H1 (cell line): ENCODE results near the gene FGD4. TPM values are rescaled to one million over a fixed set of nuclear protein-coding genes. Genes with fewer than 3 reads are reported as not detected.
A peak's percentile ranks its signal among the peaks of the same experiment; 100 is the strongest.

Experiments
- CTCF ChIA-PET: fragments of 300-600 bp; sonication (Branson Sonifier 250); formaldehyde crosslinking; loops from one replicate; lab custom pipeline; 2021; ENCODE audit not compliant: partially characterized antibody; lab: Charles Lee
- POLR2A ChIA-PET: fragments of 300-600 bp; sonication (Branson Sonifier 250); formaldehyde crosslinking; loops from one replicate; lab custom pipeline; 2021; ENCODE audit warnings: inconsistent platforms; ENCODE audit not compliant: partially characterized antibody; lab: Charles Lee
- DNase-seq, 2 experiments: peaks; one replicate each; pipeline versions ENCODE4 v3.0.0 to v3.0.0-alpha.2; 2010 to 2022; ENCODE audit warnings: low spot score in 2 of 2, low read depth in 1 of 2, mixed read lengths in 1 of 2
- FAIRE-seq: peaks from 2 replicates; lab custom pipeline; 2011; peaks lifted over from hg19 to GRCh38; lab: Jason Lieb, UNC
- H2AFZ ChIP-seq: 2 replicates; pipeline ENCODE4 v1.8.1; 2012; ENCODE audit warnings: low read length, inconsistent platforms
- H2AK5ac ChIP-seq: 2 replicates; pipeline ENCODE4 v1.6.1; 2013; ENCODE audit warnings: low read depth, low read length
- H2BK120ac ChIP-seq: replicated peaks from 2 replicates; pipeline ENCODE3; 2013; ENCODE audit warnings: low read depth, low read length, inconsistent platforms
- H2BK12ac ChIP-seq: 2 replicates; pipeline ENCODE4 v1.6.1; 2013; ENCODE audit warnings: low read depth, low read length
- H2BK15ac ChIP-seq: 2 replicates; pipeline ENCODE4 v1.6.1; 2013; ENCODE audit warnings: low read length
- H2BK20ac ChIP-seq: 2 replicates; pipeline ENCODE4 v1.6.1; 2013; ENCODE audit warnings: low read length
- H2BK5ac ChIP-seq: 2 replicates; pipeline ENCODE4 v1.6.1; 2013; ENCODE audit warnings: low read depth, low read length
- H3K14ac ChIP-seq: 2 replicates; pipeline ENCODE4 v1.6.1; 2013; ENCODE audit warnings: inconsistent platforms; ENCODE audit not compliant: insufficient read length
- H3K18ac ChIP-seq: 2 replicates; pipeline ENCODE4 v1.6.1; 2013; ENCODE audit warnings: low read length; ENCODE audit errors: extremely low read depth
- H3K23ac ChIP-seq: 2 replicates; pipeline ENCODE4 v1.6.1; 2013; ENCODE audit warnings: inconsistent platforms; ENCODE audit not compliant: insufficient read length
- H3K23me2 ChIP-seq: 2 replicates; pipeline ENCODE4 v1.6.1; 2013; ENCODE audit warnings: low read depth, low read length
- H3K27ac ChIP-seq: 2 replicates; pipeline ENCODE4 v1.6.1; 2011; ENCODE audit warnings: low read depth, low read length, inconsistent platforms
- H3K27me3 ChIP-seq, 4 experiments: replicated peaks in 1 of 4; 1 replicate in 1 of 4; 2 replicates in 3 of 4; pipeline versions ENCODE4 v1.6.1 to v1.8.1; 2011 to 2013; ENCODE audit warnings: low read length in 3 of 4, mild to moderate bottlenecking in 3 of 4, inconsistent platforms in 2 of 4, mixed read lengths in 2 of 4, moderate library complexity in 1 of 4; ENCODE audit not compliant: control insufficient read depth in 3 of 4, insufficient read depth in 3 of 4; ENCODE audit errors: extremely low read depth in 1 of 4
- H3K36me3 ChIP-seq, 4 experiments: 2 replicates each; pipeline versions ENCODE4 v1.6.1 to v1.8.1; 2011 to 2013; ENCODE audit warnings: mild to moderate bottlenecking in 4 of 4, low read length in 3 of 4, moderate library complexity in 2 of 4, control low read depth in 1 of 4, inconsistent platforms in 1 of 4; ENCODE audit not compliant: insufficient read depth in 4 of 4, control insufficient read depth in 2 of 4
- H3K4ac ChIP-seq: replicated peaks from 2 replicates; pipeline ENCODE3; 2013; ENCODE audit warnings: low read length, low read depth, mixed read lengths, inconsistent platforms; ENCODE audit not compliant: insufficient read length
- H3K4me1 ChIP-seq, 4 experiments: replicated peaks in 1 of 4; 1 replicate in 1 of 4; 2 replicates in 3 of 4; pipeline versions ENCODE4 v1.6.1 to v1.8.1; 2011 to 2013; ENCODE audit warnings: low read length in 3 of 4, inconsistent platforms in 2 of 4, mixed read lengths in 1 of 4; ENCODE audit not compliant: insufficient read depth in 4 of 4, control insufficient read depth in 3 of 4
- H3K4me2 ChIP-seq, 2 experiments: 2 replicates each; pipeline versions ENCODE4 v1.6.1 to v1.8.1; 2011 to 2013; ENCODE audit warnings: low read depth in 2 of 2, low read length in 2 of 2, control low read depth in 1 of 2, inconsistent platforms in 1 of 2, mild to moderate bottlenecking in 1 of 2; ENCODE audit not compliant: insufficient read depth in 1 of 2
- H3K4me3 ChIP-seq, 4 experiments: fragments of 200-600, 300-600 bp in 1 of 4; sonication (generic), shearing (Covaris generic), sonication (Bioruptor Twin) in 1 of 4; 2 replicates each; pipeline versions ENCODE4 v1.5.1 to v1.8.1; 2011 to 2016; ENCODE audit warnings: low read length in 4 of 4, low read depth in 3 of 4, control low read depth in 2 of 4, inconsistent platforms in 2 of 4, mild to moderate bottlenecking in 2 of 4, mixed read lengths in 1 of 4, moderate library complexity in 1 of 4; ENCODE audit not compliant: insufficient read depth in 2 of 4; ENCODE audit errors: extremely low read depth in 1 of 4
- H3K56ac ChIP-seq: replicated peaks from 2 replicates; pipeline ENCODE3; 2013; ENCODE audit warnings: low read depth, mild to moderate bottlenecking, mixed read lengths, low read length, inconsistent platforms; ENCODE audit not compliant: insufficient read length
- H3K79me1 ChIP-seq: 2 replicates; pipeline ENCODE4 v1.6.1; 2013; ENCODE audit warnings: low read depth, low read length, control low read depth
- H3K79me2 ChIP-seq, 2 experiments: 2 replicates each; pipeline versions ENCODE4 v1.6.1 to v1.8.1; 2012 to 2013; ENCODE audit warnings: low read length in 2 of 2, mild to moderate bottlenecking in 2 of 2, inconsistent platforms in 1 of 2; ENCODE audit not compliant: insufficient read depth in 2 of 2, control insufficient read depth in 1 of 2
- H3K9ac ChIP-seq, 4 experiments: replicated peaks in 1 of 4; 1 replicate in 1 of 4; 2 replicates in 3 of 4; pipeline versions ENCODE4 v1.6.1 to v1.8.1; 2011 to 2013; ENCODE audit warnings: low read depth in 3 of 4, low read length in 3 of 4, control low read depth in 2 of 4, mild to moderate bottlenecking in 2 of 4, moderate library complexity in 2 of 4, inconsistent platforms in 1 of 4; ENCODE audit errors: extremely low read depth in 1 of 4
- H3K9me3 ChIP-seq, 2 experiments: 2 replicates each; pipeline versions ENCODE4 v1.6.1 to v1.8.1; 2012 to 2013; ENCODE audit warnings: mild to moderate bottlenecking in 2 of 2, moderate library complexity in 2 of 2, control low read depth in 1 of 2, inconsistent platforms in 1 of 2, low read depth in 1 of 2, low read length in 1 of 2, mixed read lengths in 1 of 2; ENCODE audit not compliant: insufficient read depth in 2 of 2
- H4K20me1 ChIP-seq, 2 experiments: replicated peaks in 1 of 2; 2 replicates each; pipeline versions ENCODE3 to v1.8.1; 2011 to 2013; ENCODE audit warnings: inconsistent platforms in 2 of 2, low read length in 2 of 2, mild to moderate bottlenecking in 1 of 2; ENCODE audit not compliant: insufficient read depth in 2 of 2, control insufficient read depth in 1 of 2
- H4K5ac ChIP-seq: 2 replicates; pipeline ENCODE4 v1.6.1; 2013; ENCODE audit warnings: low read length, low read depth, mixed read lengths, inconsistent platforms; ENCODE audit not compliant: insufficient read length
- H4K8ac ChIP-seq: 2 replicates; pipeline ENCODE4 v1.8.0; 2013; ENCODE audit warnings: mild to moderate bottlenecking, moderate library complexity, low read length, inconsistent platforms; ENCODE audit not compliant: insufficient read depth; ENCODE audit errors: extremely low read depth
- H4K91ac ChIP-seq: replicated peaks from 2 replicates; pipeline ENCODE3; 2013; ENCODE audit warnings: low read length, mixed read lengths, inconsistent platforms; ENCODE audit not compliant: insufficient read length
- JUND ChIP-seq: IDR thresholded peaks from 2 replicates; pipeline ENCODE4 v1.6.1; 2011; ENCODE audit warnings: mild to moderate bottlenecking, improper control_type of control experiment, low read length
- POLR2AphosphoS5 ChIP-seq: IDR thresholded peaks from 2 replicates; pipeline ENCODE4 v1.6.1; 2011; ENCODE audit warnings: low read depth, low read length
- WGBS, 2 experiments: shearing (Covaris generic) in 1 of 2; methylation state at CpG; one replicate each; pipeline versions ENCODE4 v1.1.6 to v1.1.7; 2013 to 2015; ENCODE audit warnings: low lambda C conversion rate in 2 of 2, mixed read lengths in 2 of 2, inconsistent platforms in 1 of 2, low coverage in 1 of 2, missing lambda C conversion rate in 1 of 2; ENCODE audit not compliant: insufficient replicate concordance in 2 of 2, insufficient coverage in 1 of 2, insufficient read length in 1 of 2; ENCODE audit errors: extremely low coverage in 1 of 2, missing lambda C conversion rate in 1 of 2; 5-methylcytosine and 5-hydroxymethylcytosine counted together
- polyA plus RNA-seq, 7 experiments: library from polyadenylated mRNA; depleted of rRNA in 3 of 7; stranded (reverse) in 5 of 7; unstranded in 2 of 7; fragments of >200 nt in 5 of 7; fragments of 200-250 nt in 2 of 7; gene quantifications; 1 replicate in 5 of 7; 2 replicates in 1 of 7; 4 replicates in 1 of 7; pipeline versions ENCODE4 v1.2.1 to v1.2.3, GENCODE V29; 2011 to 2013; ENCODE audit warnings: missing spikeins in 2 of 7, mixed read lengths in 2 of 7
- total RNA-seq: library from RNA; stranded (reverse); fragmentation: NEBNext Ultra II Directional; extraction: Animal tissue kit (Norgen Biotek cat#: 25700); gene quantifications from 2 replicates; pipeline ENCODE4 v1.2.1, GENCODE V29; 2021

FGD4 gene
- total and polyA plus RNA-seq, 2 of the 8 experiments (the other 6 are each of a cell fraction or from before 2014, with no cell fraction given), result 8.5 to 48.2 TPM

- H3K4me1 ChIP-seq, result no peaks in the 10 kb centered on the region
- H3K56ac ChIP-seq, result no peak overlapping the region
- DNase-seq (no peak), FAIRE-seq (no peak)
- H2BK120ac ChIP-seq, result no peak overlapping the region
- peaks cover 0 to 10% of the 10 kb centered on the region in 2 experiments; a peak in 2 of 4 replicates for H3K79me2 ChIP-seq
- H2BK20ac ChIP-seq, result no peak overlapping the region
- peaks cover 0 to 1% of the 10 kb centered on the region in 2 experiments for H4K20me1 ChIP-seq
- no peak overlapping the region for H3K23ac ChIP-seq
- POLR2A ChIA-PET, result interaction anchor here (0.6 to 0.7 kb wide), 2 partner anchors 13 to 109 kb away, joined by 3 read pairs; no protein-coding TSS in a partner anchor
- H3K36me3 ChIP-seq, result peaks cover 5 to 24% (median 11%) of the 10 kb centered on the region in 4 experiments
- WGBS, 2 experiments, result 84% methylated on average over 5 of the region's 5 CpGs; no CpG with 5 or more reads in 1 of the 2 experiments
- no peaks in the 10 kb centered on the region for H3K9me3 ChIP-seq
- no peak overlapping the region for H3K18ac ChIP-seq
- no peak overlapping the region for H2BK5ac ChIP-seq
- H3K27me3 ChIP-seq, result no peaks in the 10 kb centered on the region
- H3K23me2 ChIP-seq, result no peaks in the 10 kb centered on the region
- no peak overlapping the region for H2AFZ ChIP-seq
- no peak overlapping the region for H3K9ac ChIP-seq
- H4K8ac ChIP-seq, result no peak overlapping the region
- H2BK15ac ChIP-seq, result no peak overlapping the region
- no peak overlapping the region for H3K4me2 ChIP-seq
- no peak overlapping the region for H2AK5ac ChIP-seq
- H3K27ac ChIP-seq, result no peak overlapping the region
- no peak overlapping the region for H4K5ac ChIP-seq
- H3K14ac ChIP-seq, result no peak overlapping the region
- no peak overlapping the region for H3K4me3 ChIP-seq
- no peak overlapping the region for H4K91ac ChIP-seq
- H2BK12ac ChIP-seq, result no peak overlapping the region
- H3K79me1 ChIP-seq, result no peaks in the 10 kb centered on the region; the same call in 1 of the 2 replicates
- TF ChIP-seq JUND, result no peak
- 0 out of 2 replicates have a peak, but pooled peaks have one; percentile 19 for TF ChIP-seq POLR2AphosphoS5
- TF ChIP-seq, all 59 proteins: peak for 1
- CTCF ChIA-PET, result interaction anchor here (1.3 kb wide), 1 partner anchor 21 kb away, joined by 3 read pairs; no protein-coding TSS in a partner anchor
- no peak overlapping the region for H3K4ac ChIP-seq
Measured at GRCh38 chr12:32585680-32586079, 186.3 kb downstream of the FGD4 start.
